Uterus (tissue), 4 donors: Measurements from ENCODE around the gene OTOG. TPM values are rescaled to one million over a fixed set of nuclear protein-coding genes. Genes with fewer than 3 reads are reported as not detected.

Source experiments
- DNase-seq, 2 donors: peaks; one replicate each; pipeline ENCODE4 v3.0.0-alpha.2; 2019 to 2020
- H3K27ac ChIP-seq, 2 donors: fragments of 200-600 bp; sonication (generic); 1 replicate in 1 of 2; 2 replicates in 1 of 2; pipeline ENCODE4 v1.5.1; 2016 to 2018
- H3K27me3 ChIP-seq, 2 donors: fragments of 200-600 bp; sonication (generic); one replicate each; pipeline ENCODE4 v1.5.1; 2018 to 2019; ENCODE audit warnings: control low read depth in 1 of 2
- H3K36me3 ChIP-seq, 2 donors: fragments of 200-600 bp; sonication (generic); one replicate each; pipeline ENCODE4 v1.5.1; 2019; ENCODE audit warnings: control low read depth in 1 of 2
- H3K4me1 ChIP-seq, 2 donors: fragments of 200-600 bp; sonication (generic); one replicate each; pipeline ENCODE4 v1.5.1; 2018 to 2019; ENCODE audit warnings: control low read depth in 1 of 2
- H3K4me3 ChIP-seq, 2 donors: fragments of 200-600 bp; sonication (generic); 1 replicate in 1 of 2; 2 replicates in 1 of 2; pipeline ENCODE4 v1.5.1; 2018 to 2019; ENCODE audit warnings: mild to moderate bottlenecking in 1 of 2
- H3K9me3 ChIP-seq, 2 donors: fragments of 200-600 bp; sonication (generic); one replicate each; pipeline ENCODE4 v1.5.1; 2019; ENCODE audit warnings: control low read depth in 1 of 2
- CTCF ChIP-seq, 4 experiments: fragments of 200-600 bp in 2 of 4; fragments of 450-650 bp in 2 of 4; sonication (generic) in 2 of 4; IDR thresholded peaks; one replicate each; pipeline ENCODE4 v1.5.1; 2016 to 2019; ENCODE audit warnings: antibody characterized with exemption in 4 of 4, mild to moderate bottlenecking in 2 of 4, moderate library complexity in 1 of 4
- POLR2A ChIP-seq, 2 donors: fragments of 450-650 bp; IDR thresholded peaks; one replicate each; pipeline ENCODE4 v1.6.1; 2016; ENCODE audit warnings: antibody characterized with exemption in 2 of 2, mild to moderate bottlenecking in 1 of 2, moderate library complexity in 1 of 2
- intact Hi-C: fragments of 100-400 bp; cut with DNase I; formaldehyde crosslinking; loops from one replicate; pipeline ENCODE4 v1.15.1; 2023; ENCODE audit warnings: low total_unique reads
- total RNA-seq, 4 donors: library from RNA; depleted of rRNA in 3 of 4; stranded (reverse); fragments of >200 nt in 3 of 4; gene quantifications; one replicate each; pipeline versions ENCODE4 v1.1.0 to v1.2.4, GENCODE V29; 2014 to 2023
- donor health status: DM: yes; HTN: yes; CAD: no.

Gene OTOG
- total RNA-seq, 4 donors from 2014 or later, result under 0.01 TPM; not detected in 3

- no peak overlapping the region for H3K4me3 ChIP-seq
- no peaks in the 10 kb centered on the region for H3K27me3 ChIP-seq
- DNase-seq, result no peak
- H3K9me3 ChIP-seq, result no peaks in the 10 kb centered on the region
- H3K27ac ChIP-seq, result no peak overlapping the region
- TF ChIP-seq CTCF (IDR thresholded peaks at IDR 0.05), result no peak
- no peak for TF ChIP-seq POLR2A (IDR thresholded peaks at IDR 0.05)
- H3K36me3 ChIP-seq, result no peaks in the 10 kb centered on the region
- intact Hi-C loops, result no loop called here
- H3K4me1 ChIP-seq, result no peaks in the 10 kb centered on the region
These were observed 125.4 kb downstream of the OTOG start for GRCh38 chr11:17672469-17672868.

GRCh38 chr11:17673951-17674350, 126.9 kb downstream of the OTOG start:
- intact Hi-C loops, result no loop called here
- no peak overlapping the region for H3K27ac ChIP-seq
- H3K27me3 ChIP-seq, result no peaks in the 10 kb centered on the region
- TF ChIP-seq POLR2A (IDR thresholded peaks at IDR 0.05) (no peak), CTCF (IDR thresholded peaks at IDR 0.05) (no peak)
- H3K36me3 ChIP-seq, result no peaks in the 10 kb centered on the region
- DNase-seq, result no peak
- no peaks in the 10 kb centered on the region for H3K9me3 ChIP-seq
- H3K4me1 ChIP-seq, result no peaks in the 10 kb centered on the region
- no peak overlapping the region for H3K4me3 ChIP-seq

- intact Hi-C loops, result no loop called here
- no peak for DNase-seq
- H3K9me3 ChIP-seq, result no peaks in the 10 kb centered on the region
- TF ChIP-seq POLR2A (IDR thresholded peaks at IDR 0.05), result no peak
- no peak for TF ChIP-seq CTCF (IDR thresholded peaks at IDR 0.05)
- H3K27me3 ChIP-seq, result no peaks in the 10 kb centered on the region
- H3K4me1 ChIP-seq, result no peaks in the 10 kb centered on the region
- no peak overlapping the region for H3K4me3 ChIP-seq
- no peaks in the 10 kb centered on the region for H3K36me3 ChIP-seq
- H3K27ac ChIP-seq, result no peak overlapping the region
These were observed 135.8 kb downstream of the OTOG start for GRCh38 chr11:17682848-17683247.

- Histone ChIP-seq H3K4me1 (no peaks in the 10 kb centered on the region), H3K36me3 (no peaks in the 10 kb centered on the region), H3K4me3 (no peak overlapping the region), H3K27ac (no peak overlapping the region), H3K27me3 (no peaks in the 10 kb centered on the region), H3K9me3 (no peaks in the 10 kb centered on the region)
- no peak for DNase-seq
- TF ChIP-seq POLR2A (IDR thresholded peaks at IDR 0.05) (no peak), CTCF (IDR thresholded peaks at IDR 0.05) (no peak)
- intact Hi-C loops, result no loop called here
These were observed 136.5 kb downstream of the OTOG start for GRCh38 chr11:17683377-17684161.

GRCh38 chr11:17684550-17684949, 137.5 kb downstream of the OTOG start:
- intact Hi-C loops, result no loop called here
- Histone ChIP-seq H3K27me3 (no peaks in the 10 kb centered on the region), H3K36me3 (no peaks in the 10 kb centered on the region), H3K9me3 (no peaks in the 10 kb centered on the region), H3K4me3 (no peak overlapping the region), H3K4me1 (no peaks in the 10 kb centered on the region), H3K27ac (no peak overlapping the region)
- DNase-seq, result no peak
- TF ChIP-seq POLR2A (IDR thresholded peaks at IDR 0.05) (no peak), CTCF (IDR thresholded peaks at IDR 0.05) (no peak)
